Bronchial epithelial cell (primary cell): Measurements from ENCODE around the gene NEFH. TPM values are rescaled to one million over a fixed set of nuclear protein-coding genes. Genes with fewer than 3 reads are reported as not detected.

ENCODE experiments used
- DNase-seq: peaks from one replicate; pipeline ENCODE4 v3.0.0-alpha.2; 2010; ENCODE audit warnings: low read depth
- FAIRE-seq: peaks from 2 replicates; lab custom pipeline; 2011; peaks lifted over from hg19 to GRCh38; lab: Jason Lieb, UNC
- H3K27me3 ChIP-seq: 2 replicates; pipeline ENCODE4 v1.5.1; 2011; ENCODE audit warnings: low read length; ENCODE audit not compliant: control insufficient read depth, insufficient read depth
- H3K36me3 ChIP-seq: 2 replicates; pipeline ENCODE4 v1.5.1; 2011; ENCODE audit warnings: low read length; ENCODE audit not compliant: control insufficient read depth, insufficient read depth
- H3K4me3 ChIP-seq: 2 replicates; pipeline ENCODE4 v1.5.1; 2011; ENCODE audit warnings: mild to moderate bottlenecking, low read depth, low read length, control low read depth
- total RNA-seq: library from RNA; depleted of rRNA; stranded (reverse); fragments of >200 nt; gene quantifications from 2 replicates; pipeline ENCODE4 v1.2.1, GENCODE V29; 2014
- TF ChIP-seq, protein P1 (sequence below): IDR thresholded peaks from 2 replicates; pipeline ENCODE4 v1.5.1; 2011; ENCODE audit warnings: mild to moderate bottlenecking, moderate library complexity, low read length, control low read depth, inconsistent platforms; ENCODE audit not compliant: insufficient read depth, severe bottlenecking

Gene NEFH
- total RNA-seq, 1 donor from 2014 or later = under 0.01 TPM

DNA sequence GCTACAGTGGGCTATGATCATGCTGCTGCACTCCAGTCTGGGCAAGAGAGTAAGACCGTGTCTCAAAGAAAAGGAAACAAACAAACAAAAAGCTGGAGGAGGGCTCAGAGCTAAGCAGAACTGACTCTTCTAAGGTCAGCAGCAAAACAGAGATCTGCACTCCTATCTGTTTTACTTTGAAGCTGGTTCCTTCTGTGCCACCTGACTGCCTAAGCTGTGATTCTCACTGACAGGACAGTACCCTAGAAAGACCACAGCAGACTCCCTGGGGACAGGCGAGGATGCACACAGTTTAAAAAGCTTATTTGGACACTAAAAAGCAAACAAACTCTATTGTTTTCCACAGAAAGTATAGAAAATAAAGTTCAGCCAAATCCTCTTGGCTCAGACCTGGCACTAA, 30.5 kb downstream of the NEFH start:
- no peak for DNase-seq
- no peak for FAIRE-seq
- TF ChIP-seq, protein P1, sequence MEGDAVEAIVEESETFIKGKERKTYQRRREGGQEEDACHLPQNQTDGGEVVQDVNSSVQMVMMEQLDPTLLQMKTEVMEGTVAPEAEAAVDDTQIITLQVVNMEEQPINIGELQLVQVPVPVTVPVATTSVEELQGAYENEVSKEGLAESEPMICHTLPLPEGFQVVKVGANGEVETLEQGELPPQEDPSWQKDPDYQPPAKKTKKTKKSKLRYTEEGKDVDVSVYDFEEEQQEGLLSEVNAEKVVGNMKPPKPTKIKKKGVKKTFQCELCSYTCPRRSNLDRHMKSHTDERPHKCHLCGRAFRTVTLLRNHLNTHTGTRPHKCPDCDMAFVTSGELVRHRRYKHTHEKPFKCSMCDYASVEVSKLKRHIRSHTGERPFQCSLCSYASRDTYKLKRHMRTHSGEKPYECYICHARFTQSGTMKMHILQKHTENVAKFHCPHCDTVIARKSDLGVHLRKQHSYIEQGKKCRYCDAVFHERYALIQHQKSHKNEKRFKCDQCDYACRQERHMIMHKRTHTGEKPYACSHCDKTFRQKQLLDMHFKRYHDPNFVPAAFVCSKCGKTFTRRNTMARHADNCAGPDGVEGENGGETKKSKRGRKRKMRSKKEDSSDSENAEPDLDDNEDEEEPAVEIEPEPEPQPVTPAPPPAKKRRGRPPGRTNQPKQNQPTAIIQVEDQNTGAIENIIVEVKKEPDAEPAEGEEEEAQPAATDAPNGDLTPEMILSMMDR = no peak
- H3K27me3 ChIP-seq = no peaks in the 10 kb centered on the region
- no peak overlapping the region for H3K4me3 ChIP-seq
- peaks cover 22% of the 10 kb centered on the region for H3K36me3 ChIP-seq

DNA sequence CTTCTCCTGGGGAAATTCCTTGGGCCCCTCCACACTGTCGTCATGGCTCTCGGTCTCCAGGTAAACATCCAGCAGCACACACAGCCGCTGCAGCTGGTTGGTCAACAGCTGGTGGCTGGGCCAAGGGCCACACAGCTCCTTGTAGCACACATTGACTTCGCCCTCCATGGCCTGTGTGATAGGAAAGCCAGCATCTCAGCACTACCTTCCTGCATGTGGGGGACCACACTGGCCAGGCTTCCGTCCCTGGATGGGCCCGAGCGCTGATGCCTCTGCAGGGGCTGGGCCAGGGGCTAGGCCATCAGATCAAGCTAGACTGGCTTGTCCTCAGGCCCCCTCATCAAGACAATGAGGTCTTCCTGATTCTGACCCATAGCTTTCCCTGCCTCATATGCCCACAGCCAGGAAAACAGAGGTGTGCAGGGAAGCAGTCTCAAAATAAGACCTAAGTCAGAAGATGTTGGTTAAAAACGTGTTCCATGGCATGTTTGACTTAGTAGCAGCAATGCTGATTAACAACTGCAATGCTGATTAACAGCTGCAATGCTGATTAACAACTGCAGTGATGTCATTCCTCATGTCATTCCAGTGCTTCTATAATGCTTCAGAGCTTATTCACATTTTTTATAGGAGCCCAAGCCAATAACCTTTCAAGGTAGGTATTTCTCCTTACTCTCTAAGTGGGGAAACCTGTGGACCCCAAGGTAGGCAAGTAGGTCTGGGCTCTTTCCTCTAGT, 31.3 kb downstream of the NEFH start:
- no peaks in the 10 kb centered on the region for H3K27me3 ChIP-seq
- TF ChIP-seq, protein P1 = no peak
- H3K36me3 ChIP-seq = peaks cover 22% of the 10 kb centered on the region
- H3K4me3 ChIP-seq = no peak overlapping the region
- DNase-seq (no peak), FAIRE-seq (no peak)

DNA sequence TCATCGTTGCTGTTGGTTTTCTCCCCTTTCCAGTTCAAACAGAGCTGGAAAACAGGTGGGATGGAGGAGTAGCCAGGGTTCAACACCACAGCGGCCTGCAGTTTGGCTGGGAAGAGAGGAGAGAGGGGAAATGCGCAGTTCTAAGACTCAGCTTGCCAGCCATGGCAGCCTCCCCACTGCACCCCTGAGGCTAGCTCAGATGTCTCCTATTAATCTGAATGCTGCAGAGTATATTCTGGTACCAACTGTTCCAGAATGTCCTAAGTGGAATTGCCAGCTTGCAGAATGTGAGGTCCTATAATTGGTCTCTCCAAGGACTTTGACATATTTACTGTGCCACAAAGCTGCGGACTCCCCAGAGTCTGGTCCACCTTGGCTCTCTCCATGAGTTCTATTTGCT, 32.0 kb downstream of the NEFH start:
- DNase-seq = no peak
- H3K27me3 ChIP-seq = no peaks in the 10 kb centered on the region
- no peak overlapping the region for H3K4me3 ChIP-seq
- TF ChIP-seq, protein P1 = no peak
- no peak for FAIRE-seq
- H3K36me3 ChIP-seq = peaks cover 28% of the 10 kb centered on the region

DNA sequence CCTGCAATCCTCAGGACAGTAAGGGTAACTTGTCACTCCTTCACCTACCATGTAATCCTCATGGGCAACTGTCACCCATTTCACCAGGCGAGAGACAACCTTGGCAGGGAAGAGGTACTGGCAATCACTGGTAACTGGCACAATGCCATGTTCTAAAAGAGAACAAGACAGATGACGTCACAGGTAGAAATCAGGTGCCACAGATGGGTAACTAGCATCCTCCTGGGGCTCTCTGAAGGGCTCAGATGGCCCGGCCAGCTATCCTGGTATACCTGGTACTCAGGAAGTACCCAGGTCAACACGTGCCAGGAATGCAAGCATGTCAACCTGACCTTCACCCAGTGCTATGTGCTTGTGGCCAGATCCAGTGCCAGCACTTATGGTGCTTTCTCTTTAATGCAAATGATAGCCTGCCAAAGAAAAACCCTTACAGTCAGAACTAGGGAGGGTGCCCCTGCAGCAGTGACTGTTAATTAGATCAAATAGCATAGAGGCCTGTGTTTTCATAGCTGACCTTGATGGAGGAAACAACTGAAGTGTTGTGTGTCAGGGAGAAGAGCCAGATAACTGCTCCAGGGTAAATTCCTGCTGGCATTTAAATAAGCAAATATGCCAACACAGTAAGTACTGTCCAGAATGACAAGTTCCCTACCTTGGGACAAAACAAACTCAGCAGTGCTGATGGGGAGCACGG, 37.3 kb downstream of the NEFH start:
- DNase-seq (no peak), FAIRE-seq (no peak)
- TF ChIP-seq, protein P1 = no peak
- Histone ChIP-seq H3K36me3 (peaks cover 25% of the 10 kb centered on the region), H3K27me3 (no peaks in the 10 kb centered on the region), H3K4me3 (no peak overlapping the region)

DNA sequence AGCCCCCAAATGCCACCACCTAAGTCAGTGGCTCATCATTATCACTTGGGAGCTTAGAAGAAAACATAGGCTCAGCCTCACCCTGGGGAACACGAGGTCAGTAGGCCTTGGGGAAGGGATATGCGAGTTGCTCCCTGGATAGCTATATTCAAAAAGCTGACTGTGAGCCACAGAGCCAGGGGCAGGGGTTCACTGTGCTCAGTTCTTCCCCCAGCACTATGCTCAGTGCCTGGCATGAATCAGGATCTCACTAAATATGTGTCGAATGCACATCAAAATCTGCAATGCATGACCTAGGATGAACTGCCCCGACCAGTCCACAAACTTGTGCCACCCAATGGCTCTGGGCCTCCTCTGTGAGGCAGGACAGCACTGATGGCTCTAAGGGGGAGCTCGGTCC, 38.4 kb downstream of the NEFH start:
- FAIRE-seq = no peak
- TF ChIP-seq, protein P1 = no peak

More for the DNA sequence above, 38.4 kb downstream of the NEFH start:
- H3K4me3 ChIP-seq = no peak overlapping the region
- DNase-seq = no peak
- H3K27me3 ChIP-seq = no peaks in the 10 kb centered on the region
- peaks cover 25% of the 10 kb centered on the region for H3K36me3 ChIP-seq
